GM21367 (cell line): ENCODE data around the gene SEMA5A.

Experiments used
- ATAC-seq: cut with Tn5 transposase; IDR thresholded peaks from one replicate; pipeline ENCODE4 v1.9.1; 2021; ENCODE audit not compliant: unreplicated experiment

The SEMA5A gene

GRCh38 chr5:9072701-9073100 is 473.2 kb downstream of the SEMA5A start:
- ATAC-seq = no peak

- ATAC-seq = no peak
Measured at GRCh38 chr5:9071524-9071923, 474.4 kb downstream of the SEMA5A start.

- ATAC-seq = no peak
Measured at GRCh38 chr5:9071074-9071473, 474.8 kb downstream of the SEMA5A start.

- no peak for ATAC-seq
Measured at GRCh38 chr5:9069650-9070049, 476.2 kb downstream of the SEMA5A start.

- ATAC-seq = no peak
Measured at GRCh38 chr5:9067154-9067553, 478.7 kb downstream of the SEMA5A start.

- ATAC-seq = no peak
Measured at GRCh38 chr5:9066349-9066748, 479.5 kb downstream of the SEMA5A start.

- no peak for ATAC-seq
Measured at GRCh38 chr5:9063615-9064245, 482.1 kb downstream of the SEMA5A start.

GRCh38 chr5:9062873-9063272 is 483.0 kb downstream of the SEMA5A start:
- no peak for ATAC-seq

GRCh38 chr5:9059920-9060691 is 485.8 kb downstream of the SEMA5A start:
- ATAC-seq = no peak

- no peak for ATAC-seq
Measured at GRCh38 chr5:9058666-9059065, 487.2 kb downstream of the SEMA5A start.

GRCh38 chr5:9058161-9058560 is 487.7 kb downstream of the SEMA5A start:
- no peak for ATAC-seq

- no peak for ATAC-seq
Measured at GRCh38 chr5:9057406-9058000, 488.4 kb downstream of the SEMA5A start.

- no peak for ATAC-seq
Measured at GRCh38 chr5:9056046-9056445, 489.8 kb downstream of the SEMA5A start.

- no peak for ATAC-seq
Measured at GRCh38 chr5:9054821-9055589, 490.9 kb downstream of the SEMA5A start.

- ATAC-seq = no peak
Measured at GRCh38 chr5:9054322-9054721, 491.6 kb downstream of the SEMA5A start.

GRCh38 chr5:9052421-9052820 is 493.5 kb downstream of the SEMA5A start:
- ATAC-seq = no peak

GRCh38 chr5:9051779-9052178 is 494.1 kb downstream of the SEMA5A start:
- ATAC-seq = no peak

GRCh38 chr5:9047932-9048331 is 497.9 kb downstream of the SEMA5A start:
- no peak for ATAC-seq

GRCh38 chr5:9046756-9047481 is 499.0 kb downstream of the SEMA5A start:
- no peak for ATAC-seq

GRCh38 chr5:9045946-9046345 is 499.9 kb downstream of the SEMA5A start:
- ATAC-seq = no peak

GRCh38 chr5:9042241-9042640 is 503.6 kb downstream of the SEMA5A start:
- ATAC-seq = no peak
